ENCODE results near the gene SHC3. TPM values are rescaled to one million over a fixed set of nuclear protein-coding genes. Genes with fewer than 3 reads are reported as not detected.

SHC3 gene
- total RNA-seq, 2 experiments from 2014 or later = not detected

- Mint-ChIP-seq H3K27me3 (peaks cover 15% of the 10 kb centered on the region), H3K36me3 (no peaks in the 10 kb centered on the region), H3K4me1 (no peaks in the 10 kb centered on the region), H3K27ac (no peak overlapping the region), H3K4me3 (no peak overlapping the region), H3K9me3 (ENCODE audit: low read depth) (peaks cover 3% of the 10 kb centered on the region)
- CTCF ChIA-PET = no interaction called here
- ATAC-seq (no peak), DNase-seq (no peak)
These were observed 42.9 kb downstream of the SHC3 start for GRCh38 chr9:89135591-89136166.

GRCh38 chr9:89134709-89135108 is 43.9 kb downstream of the SHC3 start:
- Mint-ChIP-seq H3K4me3 (no peak overlapping the region), H3K27me3 (peaks cover 17% of the 10 kb centered on the region), H3K27ac (no peak overlapping the region), H3K36me3 (no peaks in the 10 kb centered on the region), H3K9me3 (ENCODE audit: low read depth) (peaks cover 3% of the 10 kb centered on the region), H3K4me1 (no peaks in the 10 kb centered on the region)
- DNase-seq (no peak), ATAC-seq (no peak)
- CTCF ChIA-PET = no interaction called here

- H3K27ac Mint-ChIP-seq = no peak overlapping the region
These were observed 55.7 kb downstream of the SHC3 start for GRCh38 chr9:89122949-89123348.

GRCh38 chr9:89120704-89121103 is 57.9 kb downstream of the SHC3 start:
- CTCF ChIA-PET = no interaction called here
- H3K9me3 Mint-ChIP-seq (ENCODE audit: low read depth) = no peaks in the 10 kb centered on the region
- no peaks in the 10 kb centered on the region for H3K36me3 Mint-ChIP-seq
- DNase-seq (no peak), ATAC-seq (no peak)
- no peak overlapping the region for H3K4me3 Mint-ChIP-seq
- peaks cover 13% of the 10 kb centered on the region for H3K27me3 Mint-ChIP-seq
- H3K27ac Mint-ChIP-seq = no peak overlapping the region
- H3K4me1 Mint-ChIP-seq = no peaks in the 10 kb centered on the region

More at GRCh38 chr9:89122949-89123348, 55.7 kb downstream of the SHC3 start:
- H3K27me3 Mint-ChIP-seq = peaks cover 9% of the 10 kb centered on the region
- H3K9me3 Mint-ChIP-seq (ENCODE audit: low read depth) = no peaks in the 10 kb centered on the region
- no peak for ATAC-seq
- no peak overlapping the region for H3K4me3 Mint-ChIP-seq
- CTCF ChIA-PET = no interaction called here
- no peaks in the 10 kb centered on the region for H3K36me3 Mint-ChIP-seq
- no peaks in the 10 kb centered on the region for H3K4me1 Mint-ChIP-seq
- no peak for DNase-seq

- Mint-ChIP-seq H3K4me1 (no peaks in the 10 kb centered on the region), H3K4me3 (no peak overlapping the region), H3K9me3 (ENCODE audit: low read depth) (no peaks in the 10 kb centered on the region), H3K27me3 (peaks cover 21% of the 10 kb centered on the region), H3K27ac (no peak overlapping the region), H3K36me3 (no peaks in the 10 kb centered on the region)
- no peak for ATAC-seq
- CTCF ChIA-PET = no interaction called here
- no peak for DNase-seq
These were observed 61.8 kb downstream of the SHC3 start for GRCh38 chr9:89116805-89117192.

GRCh38 chr9:89116064-89116804 is 62.4 kb downstream of the SHC3 start:
- peaks cover 23% of the 10 kb centered on the region for H3K27me3 Mint-ChIP-seq

GRCh38 chr9:89115426-89115825 is 63.2 kb downstream of the SHC3 start:
- H3K27me3 Mint-ChIP-seq = peaks cover 29% of the 10 kb centered on the region
- H3K36me3 Mint-ChIP-seq = no peaks in the 10 kb centered on the region
- CTCF ChIA-PET = no interaction called here
- no peak overlapping the region for H3K4me3 Mint-ChIP-seq
- H3K27ac Mint-ChIP-seq = no peak overlapping the region
- H3K4me1 Mint-ChIP-seq = no peaks in the 10 kb centered on the region
- DNase-seq (no peak), ATAC-seq (no peak)
- H3K9me3 Mint-ChIP-seq (ENCODE audit: low read depth) = no peaks in the 10 kb centered on the region

More at GRCh38 chr9:89116064-89116804, 62.4 kb downstream of the SHC3 start:
- no peak for ATAC-seq
- Mint-ChIP-seq H3K4me1 (no peaks in the 10 kb centered on the region), H3K27ac (no peak overlapping the region), H3K36me3 (no peaks in the 10 kb centered on the region), H3K4me3 (no peak overlapping the region), H3K9me3 (ENCODE audit: low read depth) (no peaks in the 10 kb centered on the region)
- CTCF ChIA-PET = no interaction called here
- no peak for DNase-seq

- CTCF ChIA-PET = no interaction called here
- Mint-ChIP-seq H3K27ac (no peak overlapping the region), H3K9me3 (ENCODE audit: low read depth) (no peaks in the 10 kb centered on the region), H3K4me3 (no peak overlapping the region), H3K4me1 (no peaks in the 10 kb centered on the region), H3K27me3 (peaks cover 29% of the 10 kb centered on the region), H3K36me3 (no peaks in the 10 kb centered on the region)
- ATAC-seq (no peak), DNase-seq (no peak)
These were observed 63.9 kb downstream of the SHC3 start for GRCh38 chr9:89114741-89115140.

GRCh38 chr9:89113851-89114250 is 64.8 kb downstream of the SHC3 start:
- CTCF ChIA-PET = no interaction called here
- no peaks in the 10 kb centered on the region for H3K36me3 Mint-ChIP-seq
- H3K9me3 Mint-ChIP-seq (ENCODE audit: low read depth) = no peaks in the 10 kb centered on the region
- ATAC-seq (no peak), DNase-seq (no peak)
- no peak overlapping the region for H3K27ac Mint-ChIP-seq
- no peaks in the 10 kb centered on the region for H3K4me1 Mint-ChIP-seq
- peaks cover 28% of the 10 kb centered on the region for H3K27me3 Mint-ChIP-seq
- no peak overlapping the region for H3K4me3 Mint-ChIP-seq

- ATAC-seq (no peak), DNase-seq (no peak)
- Mint-ChIP-seq H3K36me3 (no peaks in the 10 kb centered on the region), H3K4me3 (no peak overlapping the region), H3K4me1 (no peaks in the 10 kb centered on the region), H3K27ac (no peak overlapping the region), H3K27me3 (peaks cover 20% of the 10 kb centered on the region), H3K9me3 (ENCODE audit: low read depth) (no peaks in the 10 kb centered on the region)
- CTCF ChIA-PET = no interaction called here
These were observed 66.4 kb downstream of the SHC3 start for GRCh38 chr9:89112243-89112642.

GRCh38 chr9:89109666-89110065 is 69.0 kb downstream of the SHC3 start:
- H3K27ac Mint-ChIP-seq = no peak overlapping the region
- no peak overlapping the region for H3K4me3 Mint-ChIP-seq
- DNase-seq (no peak), ATAC-seq (no peak)
- no peaks in the 10 kb centered on the region for H3K9me3 Mint-ChIP-seq (ENCODE audit: low read depth)
- peaks cover 23% of the 10 kb centered on the region for H3K27me3 Mint-ChIP-seq
- no peaks in the 10 kb centered on the region for H3K36me3 Mint-ChIP-seq
- H3K4me1 Mint-ChIP-seq = no peaks in the 10 kb centered on the region
- CTCF ChIA-PET = no interaction called here

GRCh38 chr9:89107406-89107805 is 71.2 kb downstream of the SHC3 start:
- no peak for DNase-seq
- Mint-ChIP-seq H3K9me3 (ENCODE audit: low read depth) (no peaks in the 10 kb centered on the region), H3K4me1 (no peaks in the 10 kb centered on the region), H3K36me3 (no peaks in the 10 kb centered on the region), H3K27me3 (peaks cover 25% of the 10 kb centered on the region), H3K4me3 (no peak overlapping the region), H3K27ac (no peak overlapping the region)
- CTCF ChIA-PET = no interaction called here
- ATAC-seq = no peak

GRCh38 chr9:89106224-89106851 is 72.3 kb downstream of the SHC3 start:
- Mint-ChIP-seq H3K4me1 (no peaks in the 10 kb centered on the region), H3K27ac (no peak overlapping the region), H3K27me3 (peaks cover 25% of the 10 kb centered on the region), H3K4me3 (no peak overlapping the region), H3K9me3 (ENCODE audit: low read depth) (no peaks in the 10 kb centered on the region), H3K36me3 (no peaks in the 10 kb centered on the region)
- DNase-seq (no peak), ATAC-seq (no peak)
- CTCF ChIA-PET = no interaction called here

- H3K9me3 Mint-ChIP-seq (ENCODE audit: low read depth) = no peaks in the 10 kb centered on the region
- no peak overlapping the region for H3K27ac Mint-ChIP-seq
- DNase-seq (no peak), ATAC-seq (no peak)
- peaks cover 23% of the 10 kb centered on the region for H3K27me3 Mint-ChIP-seq
- H3K4me1 Mint-ChIP-seq = no peaks in the 10 kb centered on the region
- CTCF ChIA-PET = no interaction called here
- H3K36me3 Mint-ChIP-seq = no peaks in the 10 kb centered on the region
- no peak overlapping the region for H3K4me3 Mint-ChIP-seq
These were observed 73.8 kb downstream of the SHC3 start for GRCh38 chr9:89104821-89105220.

Measured in activated CD8-positive, alpha-beta memory T cell treated with anti-CD3 and anti-CD28 coated beads, Interleukin-2, amount 10 ng/mL, durations not matched to agents 7 days and 5 days (primary cell).